GM10248 (cell line): ENCODE results near the gene WDR62.

Experiments
- CTCF ChIA-PET: fragments of 300-600 bp; sonication (Branson Sonifier 250); formaldehyde crosslinking; extraction: SDS; loops from one replicate; lab custom pipeline; 2021; ENCODE audit warnings: antibody characterized with exemption; lab: Yijun Ruan, JAX
- POLR2A ChIA-PET: fragments of 350-650 bp; sonication (Branson Sonifier 250); formaldehyde crosslinking; extraction: SDS; loops from one replicate; lab custom pipeline; 2020; ENCODE audit warnings: antibody characterized with exemption; lab: Yijun Ruan, JAX
- DNase-seq: peaks from one replicate; pipeline ENCODE4 v3.0.0; 2012; ENCODE audit errors: extremely low spot score
- CTCF ChIP-seq: IDR thresholded peaks from 2 replicates; pipeline ENCODE4 v1.5.1; 2012; ENCODE audit warnings: mild to moderate bottlenecking, low read depth; ENCODE audit errors: extremely low read depth, missing control alignments, control extremely low read depth

WDR62 gene

GRCh38 chr19:36026091-36026876 is 28.4 kb upstream of the WDR62 start:
- TF ChIP-seq CTCF: no peak
- DNase-seq: no peak
- CTCF ChIA-PET: no interaction called here
- POLR2A ChIA-PET: no interaction called here

GRCh38 chr19:36027696-36028095 is 27.0 kb upstream of the WDR62 start:
- POLR2A ChIA-PET: no interaction called here
- no peak for DNase-seq
- TF ChIP-seq CTCF: no peak
- CTCF ChIA-PET: no interaction called here

- no peak for TF ChIP-seq CTCF
- ChIA-PET CTCF (no interaction called here), POLR2A (no interaction called here)
- no peak for DNase-seq
These were observed 26.2 kb upstream of the WDR62 start for GRCh38 chr19:36028313-36029041.

- ChIA-PET CTCF (interaction anchor here (1.0 kb wide), 1 partner anchor 97 kb away, joined by 3 read pairs; no protein-coding TSS in a partner anchor), POLR2A (no interaction called here)
- DNase-seq: no peak
- TF ChIP-seq CTCF: no peak
These were observed 24.2 kb upstream of the WDR62 start for GRCh38 chr19:36030264-36031148.

- no peak for DNase-seq
- POLR2A ChIA-PET: no interaction called here
- CTCF ChIA-PET: no interaction called here
- TF ChIP-seq CTCF: no peak
These were observed 23.4 kb upstream of the WDR62 start for GRCh38 chr19:36031308-36031707.
